Measurements from ENCODE around the gene MGAT5.

MGAT5 gene

GRCh38 chr2:134220344-134220974 is 33.4 kb upstream of the MGAT5 start:
- Histone ChIP-seq H2BK15ac (ENCODE audit: low read length) (no peak overlapping the region), H3K27me3 (ENCODE audit: control insufficient read depth in 3 of 3, insufficient read depth in 3 of 3, low read depth in 1 of 3, low read length in 3 of 3) (no peaks in the 10 kb centered on the region), H3K4ac (ENCODE audit: low read length) (no peak overlapping the region), H3K79me1 (ENCODE audit: low read depth, low read length) (no peaks in the 10 kb centered on the region), H2BK5ac (ENCODE audit: low read length) (no peak overlapping the region), H3K9ac (ENCODE audit: low read depth, low read length, poor library complexity) (no peak overlapping the region), H3K9me3 (replicated peaks in 1 of 2; ENCODE audit: control insufficient read depth in 2 of 2, insufficient read depth in 1 of 2, low read depth in 1 of 2, low read length in 2 of 2) (peaks cover 0 to 3% of the 10 kb centered on the region in 2 donors), H3K23ac (ENCODE audit: low read depth, low read length, poor library complexity) (no peak overlapping the region), H3K27ac (replicated peaks; ENCODE audit: low read length) (no peak overlapping the region), H2AK5ac (ENCODE audit: low read depth, low read length) (no peak overlapping the region), H3K4me3 (ENCODE audit: low read length in 2 of 2) (no peak overlapping the region), H3K18ac (ENCODE audit: low read length) (no peak overlapping the region), H2AFZ (ENCODE audit: low read length) (no peak overlapping the region), H4K8ac (ENCODE audit: low read depth, low read length) (no peak overlapping the region), H3K4me1 (ENCODE audit: control insufficient read depth in 2 of 2, insufficient read depth in 1 of 2, low read depth in 1 of 2, low read length in 2 of 2) (peaks cover 0 to 11% of the 10 kb centered on the region in 2 donors), H3K4me2 (ENCODE audit: insufficient read depth, low read length, poor library complexity, severe bottlenecking) (no peak overlapping the region), H2BK120ac (ENCODE audit: low read depth, low read length) (no peak overlapping the region), H2BK12ac (ENCODE audit: low read length) (no peak overlapping the region), H4K91ac (ENCODE audit: low read depth, low read length, poor library complexity) (no peak overlapping the region), H3K14ac (ENCODE audit: low read length) (no peak overlapping the region), H3K36me3 (replicated peaks in 1 of 2; ENCODE audit: control insufficient read depth in 2 of 2, insufficient read depth in 2 of 2, low read length in 2 of 2) (no peaks in the 10 kb centered on the region)
- WGBS, 2 donors (ENCODE audit: extremely low coverage in 2 of 2, insufficient read length in 2 of 2, insufficient replicate concordance in 1 of 2), result no CpG with 5 or more reads among the region's 7 CpGs
- DNase-seq (ENCODE audit: low spot score), result no peak

- DNase-seq (ENCODE audit: low spot score), result no peak
- WGBS, 2 donors (ENCODE audit: extremely low coverage in 2 of 2, insufficient read length in 2 of 2, insufficient replicate concordance in 1 of 2), result no CpG with 5 or more reads among the region's 3 CpGs
- no peak overlapping the region for H3K18ac ChIP-seq (ENCODE audit: low read length)
- H3K9ac ChIP-seq (ENCODE audit: low read depth, low read length, poor library complexity), result no peak overlapping the region
- H2AFZ ChIP-seq (ENCODE audit: low read length), result no peak overlapping the region
- no peak overlapping the region for H2BK120ac ChIP-seq (ENCODE audit: low read depth, low read length)
- H2BK12ac ChIP-seq (ENCODE audit: low read length), result no peak overlapping the region
- no peak overlapping the region for H2BK15ac ChIP-seq (ENCODE audit: low read length)
- no peak overlapping the region for H3K14ac ChIP-seq (ENCODE audit: low read length)
- H4K8ac ChIP-seq (ENCODE audit: low read depth, low read length), result no peak overlapping the region
- H4K91ac ChIP-seq (ENCODE audit: low read depth, low read length, poor library complexity), result no peak overlapping the region
- no peak overlapping the region for H3K4ac ChIP-seq (ENCODE audit: low read length)
- H3K23ac ChIP-seq (ENCODE audit: low read depth, low read length, poor library complexity), result no peak overlapping the region
- H3K9me3 ChIP-seq (replicated peaks in 1 of 2; ENCODE audit: control insufficient read depth in 2 of 2, insufficient read depth in 1 of 2, low read depth in 1 of 2, low read length in 2 of 2), result peaks cover 6 to 12% of the 10 kb centered on the region in 2 donors
- no peak overlapping the region for H3K27ac ChIP-seq (replicated peaks; ENCODE audit: low read length)
- H3K36me3 ChIP-seq (replicated peaks in 1 of 2; ENCODE audit: control insufficient read depth in 2 of 2, insufficient read depth in 2 of 2, low read length in 2 of 2), result no peaks in the 10 kb centered on the region
- no peak overlapping the region for H2BK5ac ChIP-seq (ENCODE audit: low read length)
- H2AK5ac ChIP-seq (ENCODE audit: low read depth, low read length), result no peak overlapping the region
- peaks cover 0 to 12% of the 10 kb centered on the region in 2 donors for H3K4me1 ChIP-seq (ENCODE audit: control insufficient read depth in 2 of 2, insufficient read depth in 1 of 2, low read depth in 1 of 2, low read length in 2 of 2)
- H3K4me3 ChIP-seq (ENCODE audit: low read length in 2 of 2), result no peak overlapping the region
- no peaks in the 10 kb centered on the region for H3K27me3 ChIP-seq (ENCODE audit: control insufficient read depth in 3 of 3, insufficient read depth in 3 of 3, low read depth in 1 of 3, low read length in 3 of 3)
- no peak overlapping the region for H3K4me2 ChIP-seq (ENCODE audit: insufficient read depth, low read length, poor library complexity, severe bottlenecking)
- no peaks in the 10 kb centered on the region for H3K79me1 ChIP-seq (ENCODE audit: low read depth, low read length)
Observed at GRCh38 chr2:134224005-134224404, 29.9 kb upstream of the MGAT5 start.

GRCh38 chr2:134225173-134225572 is 28.7 kb upstream of the MGAT5 start:
- Histone ChIP-seq H3K4me1 (ENCODE audit: control insufficient read depth in 2 of 2, insufficient read depth in 1 of 2, low read depth in 1 of 2, low read length in 2 of 2) (peaks cover 0 to 8% of the 10 kb centered on the region in 2 donors), H3K9me3 (replicated peaks in 1 of 2; ENCODE audit: control insufficient read depth in 2 of 2, insufficient read depth in 1 of 2, low read depth in 1 of 2, low read length in 2 of 2) (peaks cover 6 to 20% of the 10 kb centered on the region in 2 donors), H3K4me3 (ENCODE audit: low read length in 2 of 2) (no peak overlapping the region), H4K91ac (ENCODE audit: low read depth, low read length, poor library complexity) (no peak overlapping the region), H2AK5ac (ENCODE audit: low read depth, low read length) (no peak overlapping the region), H3K27ac (replicated peaks; ENCODE audit: low read length) (no peak overlapping the region), H2BK120ac (ENCODE audit: low read depth, low read length) (no peak overlapping the region), H3K14ac (ENCODE audit: low read length) (no peak overlapping the region), H3K36me3 (replicated peaks in 1 of 2; ENCODE audit: control insufficient read depth in 2 of 2, insufficient read depth in 2 of 2, low read length in 2 of 2) (no peaks in the 10 kb centered on the region), H2BK12ac (ENCODE audit: low read length) (no peak overlapping the region), H2AFZ (ENCODE audit: low read length) (no peak overlapping the region), H3K4me2 (ENCODE audit: insufficient read depth, low read length, poor library complexity, severe bottlenecking) (no peak overlapping the region), H2BK15ac (ENCODE audit: low read length) (no peak overlapping the region), H3K4ac (ENCODE audit: low read length) (no peak overlapping the region), H2BK5ac (ENCODE audit: low read length) (no peak overlapping the region), H3K79me1 (ENCODE audit: low read depth, low read length) (no peaks in the 10 kb centered on the region), H3K9ac (ENCODE audit: low read depth, low read length, poor library complexity) (no peak overlapping the region), H4K8ac (ENCODE audit: low read depth, low read length) (no peak overlapping the region), H3K27me3 (ENCODE audit: control insufficient read depth in 3 of 3, insufficient read depth in 3 of 3, low read depth in 1 of 3, low read length in 3 of 3) (no peaks in the 10 kb centered on the region), H3K23ac (ENCODE audit: low read depth, low read length, poor library complexity) (no peak overlapping the region), H3K18ac (ENCODE audit: low read length) (no peak overlapping the region)
- no CpG with 5 or more reads among the region's 2 CpGs for WGBS, 2 donors (ENCODE audit: extremely low coverage in 2 of 2, insufficient read length in 2 of 2, insufficient replicate concordance in 1 of 2)
- no peak for DNase-seq (ENCODE audit: low spot score)

GRCh38 chr2:134225841-134226240 is 28.0 kb upstream of the MGAT5 start:
- Histone ChIP-seq H3K79me1 (ENCODE audit: low read depth, low read length) (no peaks in the 10 kb centered on the region), H4K91ac (ENCODE audit: low read depth, low read length, poor library complexity) (no peak overlapping the region), H3K4ac (ENCODE audit: low read length) (no peak overlapping the region), H3K27me3 (ENCODE audit: control insufficient read depth in 3 of 3, insufficient read depth in 3 of 3, low read depth in 1 of 3, low read length in 3 of 3) (no peaks in the 10 kb centered on the region), H3K14ac (ENCODE audit: low read length) (no peak overlapping the region), H2BK120ac (ENCODE audit: low read depth, low read length) (no peak overlapping the region), H3K4me2 (ENCODE audit: insufficient read depth, low read length, poor library complexity, severe bottlenecking) (no peak overlapping the region), H2BK12ac (ENCODE audit: low read length) (no peak overlapping the region), H2AK5ac (ENCODE audit: low read depth, low read length) (no peak overlapping the region), H3K23ac (ENCODE audit: low read depth, low read length, poor library complexity) (no peak overlapping the region), H3K4me3 (ENCODE audit: low read length in 2 of 2) (no peak overlapping the region), H2AFZ (ENCODE audit: low read length) (no peak overlapping the region), H3K4me1 (ENCODE audit: control insufficient read depth in 2 of 2, insufficient read depth in 1 of 2, low read depth in 1 of 2, low read length in 2 of 2) (peaks cover 0 to 3% of the 10 kb centered on the region in 2 donors), H4K8ac (ENCODE audit: low read depth, low read length) (no peak overlapping the region), H3K36me3 (replicated peaks in 1 of 2; ENCODE audit: control insufficient read depth in 2 of 2, insufficient read depth in 2 of 2, low read length in 2 of 2) (no peaks in the 10 kb centered on the region), H3K27ac (replicated peaks; ENCODE audit: low read length) (no peak overlapping the region), H3K18ac (ENCODE audit: low read length) (no peak overlapping the region), H2BK5ac (ENCODE audit: low read length) (no peak overlapping the region), H2BK15ac (ENCODE audit: low read length) (no peak overlapping the region), H3K9me3 (replicated peaks in 1 of 2; ENCODE audit: control insufficient read depth in 2 of 2, insufficient read depth in 1 of 2, low read depth in 1 of 2, low read length in 2 of 2) (peaks cover 6 to 23% of the 10 kb centered on the region in 2 donors), H3K9ac (ENCODE audit: low read depth, low read length, poor library complexity) (no peak overlapping the region)
- DNase-seq (ENCODE audit: low spot score), result no peak
- WGBS, 2 donors (ENCODE audit: extremely low coverage in 2 of 2, insufficient read length in 2 of 2, insufficient replicate concordance in 1 of 2), result no CpG with 5 or more reads among the region's 2 CpGs
